ENCODE data around the gene FRMD4B.

The FRMD4B gene

GRCh38 chr3:69260216-69260787 lies 125.6 kb downstream of the FRMD4B start:
- Histone ChIP-seq H4K20me1 (ENCODE audit: insufficient read depth) (no peaks in the 10 kb centered on the region), H3K27me3 (ENCODE audit: insufficient read depth, low read depth) (no peaks in the 10 kb centered on the region), H3K4me1 (ENCODE audit: low read depth, poor library complexity, severe bottlenecking) (no peaks in the 10 kb centered on the region), H3K79me2 (ENCODE audit: insufficient read depth, low read depth) (no peaks in the 10 kb centered on the region), H3K36me3 (ENCODE audit: insufficient read depth) (no peaks in the 10 kb centered on the region), H3K4me3 (IDR thresholded peaks at IDR 0.05; ENCODE audit: insufficient read depth, low read depth, low read length) (no peak overlapping the region), H3K4me2 (no peak overlapping the region), H3K9ac (no peak overlapping the region), H3K27ac (no peak overlapping the region), H2AFZ (ENCODE audit: low read depth) (no peak overlapping the region)
- TF ChIP-seq, protein P1, sequence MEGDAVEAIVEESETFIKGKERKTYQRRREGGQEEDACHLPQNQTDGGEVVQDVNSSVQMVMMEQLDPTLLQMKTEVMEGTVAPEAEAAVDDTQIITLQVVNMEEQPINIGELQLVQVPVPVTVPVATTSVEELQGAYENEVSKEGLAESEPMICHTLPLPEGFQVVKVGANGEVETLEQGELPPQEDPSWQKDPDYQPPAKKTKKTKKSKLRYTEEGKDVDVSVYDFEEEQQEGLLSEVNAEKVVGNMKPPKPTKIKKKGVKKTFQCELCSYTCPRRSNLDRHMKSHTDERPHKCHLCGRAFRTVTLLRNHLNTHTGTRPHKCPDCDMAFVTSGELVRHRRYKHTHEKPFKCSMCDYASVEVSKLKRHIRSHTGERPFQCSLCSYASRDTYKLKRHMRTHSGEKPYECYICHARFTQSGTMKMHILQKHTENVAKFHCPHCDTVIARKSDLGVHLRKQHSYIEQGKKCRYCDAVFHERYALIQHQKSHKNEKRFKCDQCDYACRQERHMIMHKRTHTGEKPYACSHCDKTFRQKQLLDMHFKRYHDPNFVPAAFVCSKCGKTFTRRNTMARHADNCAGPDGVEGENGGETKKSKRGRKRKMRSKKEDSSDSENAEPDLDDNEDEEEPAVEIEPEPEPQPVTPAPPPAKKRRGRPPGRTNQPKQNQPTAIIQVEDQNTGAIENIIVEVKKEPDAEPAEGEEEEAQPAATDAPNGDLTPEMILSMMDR (conservative IDR thresholded peaks at IDR 0.05; ENCODE audit: low read depth, low read length), result no peak

GRCh38 chr3:69259125-69259524 lies 126.8 kb downstream of the FRMD4B start:
- H3K9ac ChIP-seq, result no peak overlapping the region
- H3K36me3 ChIP-seq (ENCODE audit: insufficient read depth), result no peaks in the 10 kb centered on the region
- no peak overlapping the region for H2AFZ ChIP-seq (ENCODE audit: low read depth)
- H3K4me2 ChIP-seq, result no peak overlapping the region
- H3K4me1 ChIP-seq (ENCODE audit: low read depth, poor library complexity, severe bottlenecking), result no peaks in the 10 kb centered on the region
- no peaks in the 10 kb centered on the region for H3K79me2 ChIP-seq (ENCODE audit: insufficient read depth, low read depth)
- H3K4me3 ChIP-seq (IDR thresholded peaks at IDR 0.05; ENCODE audit: insufficient read depth, low read depth, low read length), result no peak overlapping the region
- H3K27ac ChIP-seq, result no peak overlapping the region
- TF ChIP-seq, protein P1 (conservative IDR thresholded peaks at IDR 0.05; ENCODE audit: low read depth, low read length), result no peak
- no peaks in the 10 kb centered on the region for H3K27me3 ChIP-seq (ENCODE audit: insufficient read depth, low read depth)
- H4K20me1 ChIP-seq (ENCODE audit: insufficient read depth), result no peaks in the 10 kb centered on the region

GRCh38 chr3:69255928-69256327 lies 130.0 kb downstream of the FRMD4B start:
- no peak overlapping the region for H3K4me2 ChIP-seq
- H2AFZ ChIP-seq (ENCODE audit: low read depth), result no peak overlapping the region
- H3K36me3 ChIP-seq (ENCODE audit: insufficient read depth), result no peaks in the 10 kb centered on the region
- H3K27me3 ChIP-seq (ENCODE audit: insufficient read depth, low read depth), result no peaks in the 10 kb centered on the region
- H3K4me3 ChIP-seq (IDR thresholded peaks at IDR 0.05; ENCODE audit: insufficient read depth, low read depth, low read length), result no peak overlapping the region
- no peaks in the 10 kb centered on the region for H3K4me1 ChIP-seq (ENCODE audit: low read depth, poor library complexity, severe bottlenecking)
- H3K27ac ChIP-seq, result no peak overlapping the region
- TF ChIP-seq, protein P1 (conservative IDR thresholded peaks at IDR 0.05; ENCODE audit: low read depth, low read length), result no peak
- no peaks in the 10 kb centered on the region for H4K20me1 ChIP-seq (ENCODE audit: insufficient read depth)
- no peaks in the 10 kb centered on the region for H3K79me2 ChIP-seq (ENCODE audit: insufficient read depth, low read depth)
- no peak overlapping the region for H3K9ac ChIP-seq

- Histone ChIP-seq H3K36me3 (ENCODE audit: insufficient read depth) (no peaks in the 10 kb centered on the region), H3K4me3 (IDR thresholded peaks at IDR 0.05; ENCODE audit: insufficient read depth, low read depth, low read length) (no peak overlapping the region), H3K4me1 (ENCODE audit: low read depth, poor library complexity, severe bottlenecking) (no peaks in the 10 kb centered on the region), H4K20me1 (ENCODE audit: insufficient read depth) (no peaks in the 10 kb centered on the region), H3K4me2 (no peak overlapping the region), H3K9ac (no peak overlapping the region), H3K79me2 (ENCODE audit: insufficient read depth, low read depth) (no peaks in the 10 kb centered on the region), H3K27me3 (ENCODE audit: insufficient read depth, low read depth) (no peaks in the 10 kb centered on the region), H3K27ac (no peak overlapping the region), H2AFZ (ENCODE audit: low read depth) (no peak overlapping the region)
- TF ChIP-seq, protein P1 (conservative IDR thresholded peaks at IDR 0.05; ENCODE audit: low read depth, low read length), result no peak
Observed at GRCh38 chr3:69254351-69254750, 131.5 kb downstream of the FRMD4B start.
